H9 (cell line): Measurements from ENCODE around the gene CELF5. TPM values are rescaled to one million over a fixed set of nuclear protein-coding genes. Genes with fewer than 3 reads are reported as not detected.

Source experiments
- DNase-seq: peaks from one replicate; pipeline ENCODE4 v3.0.0-alpha.2; 2017
- H2AFZ ChIP-seq: one replicate; pipeline ENCODE4 v1.6.1; 2013; ENCODE audit warnings: mild to moderate bottlenecking, low read length, control low read depth, moderate library complexity
- H2AK5ac ChIP-seq: 2 replicates; pipeline ENCODE4 v1.6.1; 2013; ENCODE audit warnings: low read length, control low read depth, mixed read lengths; ENCODE audit not compliant: insufficient read length
- H2BK120ac ChIP-seq: one replicate; pipeline ENCODE4 v1.6.1; 2013; ENCODE audit warnings: low read depth, mild to moderate bottlenecking, low read length, control low read depth, inconsistent platforms; ENCODE audit not compliant: poor library complexity, severe bottlenecking
- H2BK12ac ChIP-seq: 2 replicates; pipeline ENCODE4 v1.6.1; 2013; ENCODE audit warnings: low read length, control low read depth, mixed read lengths, low read depth; ENCODE audit not compliant: insufficient read length
- H2BK15ac ChIP-seq: 2 replicates; pipeline ENCODE4 v1.6.1; 2013; ENCODE audit warnings: low read depth, low read length, control low read depth
- H2BK20ac ChIP-seq: one replicate; pipeline ENCODE4 v1.6.1; 2013; ENCODE audit warnings: low read depth, mild to moderate bottlenecking, low read length, control low read depth, inconsistent platforms; ENCODE audit not compliant: poor library complexity, severe bottlenecking
- H2BK5ac ChIP-seq: 2 replicates; pipeline ENCODE4 v1.6.1; 2013; ENCODE audit warnings: low read length, control low read depth, mixed read lengths; ENCODE audit not compliant: insufficient read length
- H3K14ac ChIP-seq: 2 replicates; pipeline ENCODE4 v1.6.1; 2013; ENCODE audit warnings: low read length, control low read depth; ENCODE audit not compliant: insufficient read depth
- H3K18ac ChIP-seq: 2 replicates; pipeline ENCODE4 v1.6.1; 2013; ENCODE audit warnings: low read depth, mild to moderate bottlenecking, mixed read lengths, low read length, control low read depth; ENCODE audit not compliant: insufficient read length
- H3K23ac ChIP-seq: 2 replicates; pipeline ENCODE4 v1.6.1; 2013; ENCODE audit warnings: low read length, control low read depth, mixed read lengths, low read depth; ENCODE audit not compliant: insufficient read length
- H3K23me2 ChIP-seq: 2 replicates; pipeline ENCODE4 v1.6.1; 2013; ENCODE audit warnings: low read depth, mild to moderate bottlenecking, mixed read lengths, low read length, control low read depth; ENCODE audit not compliant: insufficient read length, poor library complexity, severe bottlenecking
- H3K27ac ChIP-seq: 2 replicates; pipeline ENCODE4 v1.5.1; 2013; ENCODE audit warnings: low read length, control low read depth, mixed read lengths, low read depth; ENCODE audit not compliant: insufficient read length
- H3K27me3 ChIP-seq: 2 replicates; pipeline ENCODE4 v1.6.1; 2013; ENCODE audit warnings: low read length, control low read depth, inconsistent platforms; ENCODE audit not compliant: insufficient read depth
- H3K4ac ChIP-seq: 2 replicates; pipeline ENCODE4 v1.6.1; 2013; ENCODE audit warnings: low read depth, mild to moderate bottlenecking, control low read depth, inconsistent platforms, low read length, moderate library complexity
- H3K4me1 ChIP-seq: 2 replicates; pipeline ENCODE4 v1.6.1; 2013; ENCODE audit warnings: low read length, control low read depth, inconsistent platforms; ENCODE audit not compliant: insufficient read depth
- H3K4me2 ChIP-seq: 2 replicates; pipeline ENCODE4 v1.6.1; 2013; ENCODE audit warnings: low read length, control low read depth, mixed read lengths; ENCODE audit not compliant: insufficient read length, insufficient read depth
- H3K56ac ChIP-seq: 2 replicates; pipeline ENCODE4 v1.6.1; 2013; ENCODE audit warnings: low read depth, mild to moderate bottlenecking, mixed read lengths, low read length, control low read depth; ENCODE audit not compliant: insufficient read length
- H3K79me1 ChIP-seq: 2 replicates; pipeline ENCODE4 v1.6.1; 2013; ENCODE audit warnings: low read depth, mild to moderate bottlenecking, moderate library complexity, low read length, control low read depth, inconsistent platforms; ENCODE audit not compliant: insufficient read depth, poor library complexity, severe bottlenecking
- H3K79me2 ChIP-seq: 2 replicates; pipeline ENCODE4 v1.6.1; 2013; ENCODE audit warnings: low read length, control low read depth, inconsistent platforms; ENCODE audit not compliant: insufficient read depth
- H3K9ac ChIP-seq: 2 replicates; pipeline ENCODE4 v1.6.1; 2013; ENCODE audit warnings: low read length, control low read depth, mixed read lengths; ENCODE audit not compliant: insufficient read length; ENCODE audit errors: extremely low read depth
- H3K9me3 ChIP-seq: one replicate; pipeline ENCODE4 v1.6.1; 2013; ENCODE audit warnings: low read depth, low read length, inconsistent platforms; ENCODE audit not compliant: control insufficient read depth
- H3T11ph ChIP-seq: one replicate; pipeline ENCODE4 v1.6.1; 2013; ENCODE audit warnings: mild to moderate bottlenecking, low read length, control low read depth, inconsistent platforms
- H4K20me1 ChIP-seq: one replicate; pipeline ENCODE4 v1.6.1; 2013; ENCODE audit not compliant: control insufficient read depth, insufficient read length, insufficient read depth
- H4K5ac ChIP-seq: 2 replicates; pipeline ENCODE4 v1.6.1; 2013; ENCODE audit warnings: low read depth, mild to moderate bottlenecking, mixed read lengths, low read length, control low read depth; ENCODE audit not compliant: insufficient read length
- H4K8ac ChIP-seq: replicated peaks from 2 replicates; pipeline ENCODE4 v1.6.1; 2013; ENCODE audit warnings: low read length, control low read depth, mixed read lengths, low read depth; ENCODE audit not compliant: insufficient read length
- H4K91ac ChIP-seq: 2 replicates; pipeline ENCODE4 v1.6.1; 2013; ENCODE audit warnings: low read depth, mild to moderate bottlenecking, moderate library complexity, mixed read lengths, low read length, control low read depth; ENCODE audit not compliant: insufficient read length
- H3K27ac Mint-ChIP-seq, 3 experiments: 2 replicates in 2 of 3; 3 replicates in 1 of 3; pipeline ENCODE4 v1.8.0; 2020 to 2021; ENCODE audit warnings: mixed read lengths in 3 of 3, mild to moderate bottlenecking in 1 of 3, moderate library complexity in 1 of 3
- H3K27me3 Mint-ChIP-seq: 2 replicates; pipeline ENCODE4 v1.8.0; 2021; ENCODE audit warnings: low read depth, mild to moderate bottlenecking, moderate library complexity, mixed read lengths
- H3K36me3 Mint-ChIP-seq, 3 experiments: 2 replicates in 2 of 3; 3 replicates in 1 of 3; pipeline ENCODE4 v1.8.0; 2020 to 2021; ENCODE audit warnings: low read depth in 3 of 3, mixed read lengths in 3 of 3; ENCODE audit not compliant: insufficient read depth in 1 of 3
- H3K4me1 Mint-ChIP-seq, 2 experiments: 2 replicates each; pipeline ENCODE4 v1.8.0; 2020; ENCODE audit warnings: mixed read lengths in 2 of 2
- H3K4me3 Mint-ChIP-seq, 2 experiments: 2 replicates in 1 of 2; 3 replicates in 1 of 2; pipeline ENCODE4 v1.8.0; 2020 to 2021; ENCODE audit warnings: mild to moderate bottlenecking in 2 of 2, mixed read lengths in 2 of 2, moderate library complexity in 1 of 2
- H3K9me3 Mint-ChIP-seq, 2 experiments: 2 replicates in 1 of 2; 3 replicates in 1 of 2; pipeline ENCODE4 v1.8.0; 2020; ENCODE audit warnings: mild to moderate bottlenecking in 2 of 2, mixed read lengths in 2 of 2, moderate library complexity in 1 of 2
- CTCF ChIP-seq: fragments of 200-600 bp; sonication (generic); conservative IDR thresholded peaks from 3 replicates; pipeline ENCODE4 v1.8.0; 2021; ENCODE audit warnings: antibody characterized with exemption, mild to moderate bottlenecking
- WGBS: extraction: QIAGEN DNeasy Blood & Tissue Kit; methylation state at CpG from one replicate; pipeline ENCODE4 v1.1.7; 2013; ENCODE audit warnings: missing lambda C conversion rate, low lambda C conversion rate, mixed read lengths; ENCODE audit not compliant: insufficient read length; ENCODE audit errors: extremely low coverage; 5-methylcytosine and 5-hydroxymethylcytosine counted together
- total RNA-seq: library from RNA; stranded (reverse); gene quantifications from 2 replicates; pipeline ENCODE4 v1.2.1, GENCODE V29; 2021

CELF5 gene
- total RNA-seq, 1 experiment from 2014 or later, result 4.8 TPM

GRCh38 chr19:3266092-3266693 lies 41.7 kb downstream of the CELF5 start:
- no peak overlapping the region for H3K27ac Mint-ChIP-seq

More at GRCh38 chr19:3266092-3266693, 41.7 kb downstream of the CELF5 start:
- no peak overlapping the region for H3K27ac ChIP-seq
- no peak overlapping the region for H2BK15ac ChIP-seq
- H3K23ac ChIP-seq, result no peak overlapping the region
- Mint-ChIP-seq H3K36me3 (no peaks in the 10 kb centered on the region; a peak in 2 of 7 replicates), H3K27me3 (peaks cover 42% of the 10 kb centered on the region), H3K4me1 (peaks cover 0 to 5% of the 10 kb centered on the region in 2 experiments; a peak in 1 of 4 replicates), H3K4me3 (no peak overlapping the region), H3K9me3 (peaks cover 3 to 8% of the 10 kb centered on the region in 2 experiments; a peak in 4 of 5 replicates)
- no peak overlapping the region for H3K56ac ChIP-seq
- H4K20me1 ChIP-seq, result no peaks in the 10 kb centered on the region
- no peak overlapping the region for H3K18ac ChIP-seq
- H3K14ac ChIP-seq, result no peak overlapping the region
- no peaks in the 10 kb centered on the region for H3K9me3 ChIP-seq
- no peaks in the 10 kb centered on the region for H3K79me2 ChIP-seq
- no CpG with 5 or more reads among the region's 19 CpGs for WGBS
- H3K4me1 ChIP-seq, result no peaks in the 10 kb centered on the region
- no peak overlapping the region for H4K5ac ChIP-seq
- no peaks in the 10 kb centered on the region; the same call in 1 of the 2 replicates for H3K27me3 ChIP-seq
- H2AK5ac ChIP-seq, result no peak overlapping the region
- H3K23me2 ChIP-seq, result no peaks in the 10 kb centered on the region
- no peak overlapping the region for H4K8ac ChIP-seq
- H2BK20ac ChIP-seq, result no peak overlapping the region
- no peak overlapping the region for H3K4ac ChIP-seq
- no peak overlapping the region for H2AFZ ChIP-seq
- H2BK12ac ChIP-seq, result no peak overlapping the region
- no peaks in the 10 kb centered on the region for H3K79me1 ChIP-seq
- H4K91ac ChIP-seq, result no peak overlapping the region
- H3T11ph ChIP-seq, result no peak overlapping the region
- H2BK120ac ChIP-seq, result no peak overlapping the region
- no peak for DNase-seq
- no peak for TF ChIP-seq CTCF
- H3K4me2 ChIP-seq, result no peak overlapping the region
- no peak overlapping the region for H2BK5ac ChIP-seq
- H3K9ac ChIP-seq, result no peak overlapping the region
